Breast epithelium (tissue), 3 donors: ENCODE results near the gene C11orf68.

Experiments used
- CTCF ChIP-seq, 3 donors: fragments of 450-650 bp; IDR thresholded peaks; one replicate each; pipeline ENCODE4 v1.5.1; 2016 to 2017; ENCODE audit warnings: antibody characterized with exemption in 3 of 3, mild to moderate bottlenecking in 3 of 3, moderate library complexity in 3 of 3
- POLR2A ChIP-seq: fragments of 450-650 bp; IDR thresholded peaks from one replicate; pipeline ENCODE4 v1.6.1; 2016; ENCODE audit warnings: antibody characterized with exemption, mild to moderate bottlenecking, moderate library complexity
- POLR2AphosphoS5 ChIP-seq, 3 donors: sonication (generic); formaldehyde crosslinking; IDR thresholded peaks; one replicate each; pipeline ENCODE4 v1.6.1; 2017; ENCODE audit warnings: antibody characterized with exemption in 3 of 3

- TF ChIP-seq CTCF (IDR thresholded peaks at IDR 0.05): no peak
- TF ChIP-seq POLR2A: no peak
- no peak for TF ChIP-seq POLR2AphosphoS5 (IDR thresholded peaks at IDR 0.05)
These were observed 12.3 kb downstream of the C11orf68 start for GRCh38 chr11:65906602-65907001.
